Measurements from ENCODE around the gene RUFY2.

RUFY2 gene

DNA sequence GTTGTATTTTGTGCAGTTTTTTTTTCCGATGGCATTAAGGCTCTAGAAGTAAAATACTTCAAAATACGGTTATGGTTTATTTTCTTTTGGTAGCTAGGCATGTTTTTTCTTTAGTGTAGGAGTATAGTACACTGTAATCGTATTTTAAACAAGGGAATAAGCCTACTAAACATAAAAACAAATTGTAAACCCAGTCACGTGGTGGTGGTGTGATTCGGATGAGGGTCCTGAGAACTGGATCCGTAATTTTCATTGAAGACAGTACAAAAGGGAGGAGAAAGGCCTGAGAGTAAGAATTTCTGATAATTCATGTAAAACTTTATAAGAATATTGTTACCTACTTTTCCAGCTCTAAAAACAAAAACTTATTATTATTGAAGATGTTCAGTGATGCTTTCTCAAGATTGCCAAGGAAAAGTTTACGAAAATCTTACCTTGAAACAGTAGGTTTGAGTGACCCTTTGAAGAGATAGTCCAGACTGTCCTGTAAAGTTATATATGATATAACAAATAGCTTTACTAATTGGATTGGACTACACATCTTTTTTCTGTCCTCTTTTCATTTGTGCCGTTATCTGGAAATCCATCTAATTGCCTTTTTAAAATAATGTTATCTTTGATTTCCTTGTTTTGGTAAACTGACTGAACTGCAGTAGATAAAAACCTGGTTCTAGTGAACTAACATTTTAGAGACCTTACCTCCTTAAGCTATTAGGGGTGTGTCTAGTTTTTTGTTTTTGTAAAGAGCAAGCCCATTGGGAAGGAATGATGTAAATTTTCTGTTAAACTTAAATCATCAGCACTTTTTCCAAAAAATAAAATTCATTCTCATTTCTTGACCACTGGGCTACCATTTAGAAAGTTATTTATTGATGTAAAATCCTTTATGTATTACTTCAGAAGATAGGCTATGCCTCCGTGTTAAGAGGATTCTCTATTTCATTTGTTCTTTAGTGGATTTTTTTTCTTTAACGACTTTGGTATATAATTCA, 73.3 kb downstream of the RUFY2 start:
- DNase-seq (ENCODE audit: extremely low read depth, low read depth): no peak
- TF ChIP-seq, protein P1, sequence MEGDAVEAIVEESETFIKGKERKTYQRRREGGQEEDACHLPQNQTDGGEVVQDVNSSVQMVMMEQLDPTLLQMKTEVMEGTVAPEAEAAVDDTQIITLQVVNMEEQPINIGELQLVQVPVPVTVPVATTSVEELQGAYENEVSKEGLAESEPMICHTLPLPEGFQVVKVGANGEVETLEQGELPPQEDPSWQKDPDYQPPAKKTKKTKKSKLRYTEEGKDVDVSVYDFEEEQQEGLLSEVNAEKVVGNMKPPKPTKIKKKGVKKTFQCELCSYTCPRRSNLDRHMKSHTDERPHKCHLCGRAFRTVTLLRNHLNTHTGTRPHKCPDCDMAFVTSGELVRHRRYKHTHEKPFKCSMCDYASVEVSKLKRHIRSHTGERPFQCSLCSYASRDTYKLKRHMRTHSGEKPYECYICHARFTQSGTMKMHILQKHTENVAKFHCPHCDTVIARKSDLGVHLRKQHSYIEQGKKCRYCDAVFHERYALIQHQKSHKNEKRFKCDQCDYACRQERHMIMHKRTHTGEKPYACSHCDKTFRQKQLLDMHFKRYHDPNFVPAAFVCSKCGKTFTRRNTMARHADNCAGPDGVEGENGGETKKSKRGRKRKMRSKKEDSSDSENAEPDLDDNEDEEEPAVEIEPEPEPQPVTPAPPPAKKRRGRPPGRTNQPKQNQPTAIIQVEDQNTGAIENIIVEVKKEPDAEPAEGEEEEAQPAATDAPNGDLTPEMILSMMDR (IDR thresholded peaks at IDR 0.05; ENCODE audit: low read depth, low read length, missing control alignments): no peak
- peak overlapping the region; percentile 80 for H3K4me3 ChIP-seq (replicated peaks; ENCODE audit: low read depth, low read length)

DNA sequence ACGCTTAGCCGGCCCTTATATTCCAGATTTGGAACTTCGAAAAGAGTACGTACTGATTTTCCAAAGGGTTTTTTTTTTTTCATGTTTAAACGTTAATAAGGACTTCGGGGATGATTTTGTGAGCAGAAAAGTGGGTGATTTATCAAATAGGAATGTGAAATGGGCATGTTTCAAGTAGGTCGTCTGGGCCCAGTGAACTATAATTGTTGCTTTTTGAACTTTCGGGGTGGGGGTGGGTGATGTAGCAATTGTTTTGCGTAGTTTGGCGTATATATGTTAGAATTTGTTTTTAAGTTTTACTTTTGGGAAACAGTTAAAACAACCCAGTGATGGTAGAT, 74.0 kb downstream of the RUFY2 start:
- TF ChIP-seq, protein P1 (IDR thresholded peaks at IDR 0.05; ENCODE audit: low read depth, low read length, missing control alignments): no peak
- H3K4me3 ChIP-seq (replicated peaks; ENCODE audit: low read depth, low read length): peak overlapping the region; percentile 80
- no peak for DNase-seq (ENCODE audit: extremely low read depth, low read depth)

DNA sequence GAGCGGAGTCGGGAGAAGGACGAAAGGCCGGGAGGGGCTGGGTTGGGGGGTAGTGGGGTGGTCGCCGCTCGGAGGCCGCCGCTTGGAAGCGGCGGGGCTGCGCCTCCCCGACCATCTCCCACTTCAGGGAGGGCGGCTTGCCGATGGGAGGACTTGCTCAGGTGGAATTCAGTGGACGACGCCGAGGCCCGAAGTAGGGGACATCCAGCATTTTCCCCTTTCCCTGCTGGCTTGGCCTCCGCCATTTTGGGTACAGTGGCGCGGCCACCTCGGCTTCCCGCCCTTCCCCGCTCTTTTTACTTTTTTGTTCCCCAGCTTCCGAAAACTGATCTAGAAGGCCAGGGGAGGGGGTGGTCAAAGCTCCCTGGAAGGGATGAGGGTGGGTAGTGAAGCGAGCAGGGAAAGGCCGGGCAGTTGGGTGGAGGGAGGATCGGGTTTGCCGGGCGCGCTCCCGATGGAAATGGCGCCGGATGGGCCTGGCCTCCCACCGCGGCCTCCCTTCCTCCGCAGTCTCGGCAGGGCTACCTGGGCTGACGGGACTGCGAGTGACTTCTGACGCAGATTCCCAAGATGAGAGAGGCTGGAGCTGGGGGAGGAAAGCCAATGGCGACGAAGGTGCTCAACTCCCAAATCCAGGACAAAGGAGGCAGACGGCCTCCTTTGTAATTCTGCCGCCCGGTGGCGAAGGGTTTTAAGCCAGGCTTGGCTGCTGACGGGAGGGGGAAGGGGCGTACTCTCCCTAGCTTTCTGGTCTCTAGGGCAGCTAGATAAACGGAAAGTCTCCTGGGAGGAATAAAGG, 74.6 kb downstream of the RUFY2 start, which contains the start of gene PBLD:
Gene PBLD, minus strand, starts transcription at position 670 of the 799 bp plus-strand sequence. CDS start 26,084 bp downstream, outside the sequence.
- peak within 1 kb of the TSS; percentile 80 for H3K4me3 ChIP-seq (replicated peaks; ENCODE audit: low read depth, low read length)
- TF ChIP-seq, protein P1 (IDR thresholded peaks at IDR 0.05; ENCODE audit: low read depth, low read length, missing control alignments): peak; percentile 18
- no peak for DNase-seq (ENCODE audit: extremely low read depth, low read depth)

DNA sequence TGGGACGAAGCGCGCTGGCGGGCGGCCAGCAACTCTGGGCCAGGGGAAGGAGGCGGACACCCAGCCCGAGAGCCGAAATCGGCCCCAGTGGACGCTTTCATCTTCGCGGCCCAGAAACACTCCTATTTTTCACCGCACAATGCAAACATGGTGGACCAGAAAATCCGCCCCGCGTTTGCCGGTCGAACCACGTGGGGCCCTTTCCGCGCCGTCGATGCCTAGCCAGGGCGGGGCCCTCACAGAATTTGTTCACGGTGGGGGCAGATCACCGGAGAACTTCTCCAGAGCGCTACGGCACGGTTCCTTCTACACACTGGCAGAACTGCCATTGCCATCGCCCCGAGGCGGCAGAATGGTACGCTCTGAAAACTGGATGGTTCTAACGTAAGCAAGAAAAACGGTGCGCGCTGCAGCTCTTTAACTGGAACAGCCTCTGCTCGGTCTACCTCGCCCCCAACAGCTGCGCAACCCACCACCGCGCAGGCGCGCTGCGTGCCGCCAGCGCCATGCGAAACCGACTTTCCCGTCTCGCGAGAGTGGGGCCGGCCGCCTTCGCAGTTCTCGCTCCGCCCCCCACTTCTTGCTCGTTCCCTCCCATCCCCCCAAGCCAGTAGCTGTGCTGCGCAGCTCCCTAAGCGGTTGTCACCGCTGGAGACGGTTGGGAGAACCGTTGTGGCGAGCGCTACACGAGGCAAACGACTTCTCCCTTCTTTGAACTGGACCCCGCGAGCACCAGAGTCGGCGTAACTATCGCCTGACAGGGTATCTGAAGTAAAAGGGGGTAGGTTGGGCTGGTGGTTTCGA, 75.4 kb downstream of the RUFY2 start, which contains the start of gene HNRNPH3:
Gene HNRNPH3, plus strand, starts transcription at position 610 of the 804 bp plus-strand sequence. CDS start 5,158 bp downstream, outside the sequence.
- DNase-seq (ENCODE audit: extremely low read depth, low read depth): peak; percentile 90
- TF ChIP-seq, protein P1 (IDR thresholded peaks at IDR 0.05; ENCODE audit: low read depth, low read length, missing control alignments): no peak
- H3K4me3 ChIP-seq (replicated peaks; ENCODE audit: low read depth, low read length): peak within 1 kb of the TSS; percentile 80

DNA sequence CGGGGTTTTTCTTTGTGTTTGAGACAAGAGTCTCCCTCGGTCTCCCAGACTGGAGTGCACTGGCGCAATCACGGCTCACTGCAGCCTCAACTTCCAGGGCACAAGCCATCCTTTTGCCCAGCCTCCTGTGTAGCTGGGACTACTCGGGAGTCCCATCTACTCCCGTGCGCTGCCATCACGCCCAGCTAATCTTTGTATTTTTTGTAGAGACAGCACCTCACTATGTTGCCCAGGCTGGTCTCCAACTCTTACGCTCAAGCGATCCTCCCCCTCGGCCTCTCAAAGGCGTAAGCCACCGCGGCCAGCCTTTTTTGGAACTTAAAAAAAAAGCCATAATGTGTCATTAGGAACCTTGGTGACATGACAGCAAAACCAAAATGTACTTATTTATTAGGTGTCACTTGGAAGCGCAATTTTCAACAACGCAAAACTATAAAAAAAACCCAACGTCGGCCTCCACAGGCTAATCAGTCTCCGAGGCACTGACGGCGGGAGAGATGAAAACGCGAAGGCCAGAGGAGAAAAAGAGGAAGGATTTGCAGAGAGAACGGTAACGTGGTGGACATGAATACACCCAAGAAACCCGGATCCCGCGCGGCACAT, 76.1 kb downstream of the RUFY2 start:
- peak overlapping the region; percentile 80 for H3K4me3 ChIP-seq (replicated peaks; ENCODE audit: low read depth, low read length)
- TF ChIP-seq, protein P1 (IDR thresholded peaks at IDR 0.05; ENCODE audit: low read depth, low read length, missing control alignments): no peak
- DNase-seq (ENCODE audit: extremely low read depth, low read depth): no peak

DNA sequence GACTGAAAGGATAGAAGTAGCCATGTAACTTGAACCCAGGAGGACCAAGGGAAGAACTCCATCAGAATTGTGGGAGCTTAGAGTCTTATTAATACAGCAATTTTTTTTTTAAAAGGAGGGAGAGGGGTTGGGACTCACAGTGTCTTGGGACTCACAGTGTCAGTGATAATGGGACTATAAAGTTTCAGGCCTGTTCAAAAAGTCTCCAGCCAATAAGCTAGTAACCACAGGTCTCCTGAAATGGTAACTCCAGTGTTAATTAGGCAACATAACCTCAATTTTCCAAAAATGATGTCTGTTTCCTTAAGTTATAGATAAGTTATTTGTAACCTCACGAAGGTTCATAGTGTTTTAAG, 77.6 kb downstream of the RUFY2 start:
- DNase-seq (ENCODE audit: extremely low read depth, low read depth): no peak
- TF ChIP-seq, protein P1 (IDR thresholded peaks at IDR 0.05; ENCODE audit: low read depth, low read length, missing control alignments): no peak
- no peak overlapping the region for H3K4me3 ChIP-seq (replicated peaks; ENCODE audit: low read depth, low read length)
